ENCODE data around the gene TLE3. TPM values are rescaled to one million over a fixed set of nuclear protein-coding genes. Genes with fewer than 3 reads are reported as not detected.

The TLE3 gene
- total and polyA plus RNA-seq, 2 of the 13 experiments (the other 11 are each of a cell fraction or from before 2014, with no cell fraction given), result 11.9 to 13.8 TPM

DNA sequence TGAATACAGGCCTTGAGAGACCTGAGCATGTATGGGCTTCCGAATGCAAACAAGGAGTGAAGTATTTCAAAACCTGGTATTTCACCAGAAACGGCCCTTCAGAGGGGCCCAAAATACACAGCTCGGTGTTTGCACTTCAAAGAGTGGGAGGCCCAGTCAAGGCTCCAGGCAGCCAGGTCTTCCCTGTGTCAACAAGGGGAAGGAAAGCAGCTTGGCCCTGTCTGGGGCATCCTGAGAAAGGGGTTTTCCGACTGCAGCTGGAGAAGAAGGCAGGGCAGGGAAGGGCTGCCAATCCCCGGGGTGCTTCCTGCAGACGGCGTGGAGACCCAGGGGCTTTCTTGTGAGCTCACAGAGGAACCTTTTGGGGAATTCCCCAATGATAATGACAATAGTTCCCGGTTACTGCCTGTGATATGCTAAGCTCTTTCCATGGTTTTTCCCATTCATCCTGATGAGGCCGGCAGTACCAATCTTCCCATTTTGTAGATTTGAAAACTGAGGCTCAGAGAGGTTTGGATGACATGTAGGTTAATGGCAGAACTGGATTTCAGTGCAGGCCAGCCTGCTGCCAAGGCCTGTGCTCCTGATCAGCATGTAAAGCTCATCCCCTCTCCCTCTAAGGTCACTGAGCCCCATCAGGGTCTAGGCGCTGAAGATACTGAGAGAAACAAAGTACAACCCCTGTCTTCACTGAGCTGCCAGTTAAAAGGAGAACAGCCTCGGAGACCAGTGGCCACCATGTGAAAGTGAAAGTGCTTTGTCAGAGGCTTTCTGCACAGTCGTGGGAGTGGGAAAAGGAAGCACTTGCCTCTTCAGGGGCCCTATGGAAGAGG, 43.0 kb upstream of the TLE3 start (continued):
- TF ChIP-seq, protein P1, sequence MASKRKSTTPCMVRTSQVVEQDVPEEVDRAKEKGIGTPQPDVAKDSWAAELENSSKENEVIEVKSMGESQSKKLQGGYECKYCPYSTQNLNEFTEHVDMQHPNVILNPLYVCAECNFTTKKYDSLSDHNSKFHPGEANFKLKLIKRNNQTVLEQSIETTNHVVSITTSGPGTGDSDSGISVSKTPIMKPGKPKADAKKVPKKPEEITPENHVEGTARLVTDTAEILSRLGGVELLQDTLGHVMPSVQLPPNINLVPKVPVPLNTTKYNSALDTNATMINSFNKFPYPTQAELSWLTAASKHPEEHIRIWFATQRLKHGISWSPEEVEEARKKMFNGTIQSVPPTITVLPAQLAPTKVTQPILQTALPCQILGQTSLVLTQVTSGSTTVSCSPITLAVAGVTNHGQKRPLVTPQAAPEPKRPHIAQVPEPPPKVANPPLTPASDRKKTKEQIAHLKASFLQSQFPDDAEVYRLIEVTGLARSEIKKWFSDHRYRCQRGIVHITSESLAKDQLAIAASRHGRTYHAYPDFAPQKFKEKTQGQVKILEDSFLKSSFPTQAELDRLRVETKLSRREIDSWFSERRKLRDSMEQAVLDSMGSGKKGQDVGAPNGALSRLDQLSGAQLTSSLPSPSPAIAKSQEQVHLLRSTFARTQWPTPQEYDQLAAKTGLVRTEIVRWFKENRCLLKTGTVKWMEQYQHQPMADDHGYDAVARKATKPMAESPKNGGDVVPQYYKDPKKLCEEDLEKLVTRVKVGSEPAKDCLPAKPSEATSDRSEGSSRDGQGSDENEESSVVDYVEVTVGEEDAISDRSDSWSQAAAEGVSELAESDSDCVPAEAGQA (IDR thresholded peaks at IDR 0.05; ENCODE audit: low read depth), result no peak
- TF ChIP-seq, protein P1 (CRISPR knock-in tag; IDR thresholded peaks at IDR 0.05; ENCODE audit: borderline replicate concordance), result no peak
- TF ChIP-seq, protein P2, sequence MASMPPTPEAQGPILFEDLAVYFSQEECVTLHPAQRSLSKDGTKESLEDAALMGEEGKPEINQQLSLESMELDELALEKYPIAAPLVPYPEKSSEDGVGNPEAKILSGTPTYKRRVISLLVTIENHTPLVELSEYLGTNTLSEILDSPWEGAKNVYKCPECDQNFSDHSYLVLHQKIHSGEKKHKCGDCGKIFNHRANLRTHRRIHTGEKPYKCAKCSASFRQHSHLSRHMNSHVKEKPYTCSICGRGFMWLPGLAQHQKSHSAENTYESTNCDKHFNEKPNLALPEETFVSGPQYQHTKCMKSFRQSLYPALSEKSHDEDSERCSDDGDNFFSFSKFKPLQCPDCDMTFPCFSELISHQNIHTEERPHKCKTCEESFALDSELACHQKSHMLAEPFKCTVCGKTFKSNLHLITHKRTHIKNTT (CRISPR knock-in tag; IDR thresholded peaks at IDR 0.05), result no peak
- TF ChIP-seq, protein P3, sequence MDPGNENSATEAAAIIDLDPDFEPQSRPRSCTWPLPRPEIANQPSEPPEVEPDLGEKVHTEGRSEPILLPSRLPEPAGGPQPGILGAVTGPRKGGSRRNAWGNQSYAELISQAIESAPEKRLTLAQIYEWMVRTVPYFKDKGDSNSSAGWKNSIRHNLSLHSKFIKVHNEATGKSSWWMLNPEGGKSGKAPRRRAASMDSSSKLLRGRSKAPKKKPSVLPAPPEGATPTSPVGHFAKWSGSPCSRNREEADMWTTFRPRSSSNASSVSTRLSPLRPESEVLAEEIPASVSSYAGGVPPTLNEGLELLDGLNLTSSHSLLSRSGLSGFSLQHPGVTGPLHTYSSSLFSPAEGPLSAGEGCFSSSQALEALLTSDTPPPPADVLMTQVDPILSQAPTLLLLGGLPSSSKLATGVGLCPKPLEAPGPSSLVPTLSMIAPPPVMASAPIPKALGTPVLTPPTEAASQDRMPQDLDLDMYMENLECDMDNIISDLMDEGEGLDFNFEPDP (CRISPR knock-in tag; conservative IDR thresholded peaks at IDR 0.05), result 0 out of 2 replicates have a peak, but pooled peaks have one; percentile 70
- TF ChIP-seq ZNF225 (CRISPR knock-in tag; IDR thresholded peaks at IDR 0.05) (no peak), ZNF746 (CRISPR knock-in tag; IDR thresholded peaks at IDR 0.05) (peak; percentile 76), ZNF773 (CRISPR knock-in tag; IDR thresholded peaks at IDR 0.05; ENCODE audit: borderline replicate concordance) (no peak; the same call in 1 of the 2 replicates), ZNF777 (CRISPR knock-in tag; IDR thresholded peaks at IDR 0.05) (no peak), ISX (CRISPR knock-in tag; conservative IDR thresholded peaks at IDR 0.05) (no peak), U2AF1 (optimal IDR thresholded peaks at IDR 0.05; ENCODE audit: low read depth, low read length) (peak; percentile 92), ZNF30 (CRISPR knock-in tag; IDR thresholded peaks at IDR 0.05) (no peak), ARNT2 (CRISPR knock-in tag; IDR thresholded peaks at IDR 0.05; ENCODE audit: low read depth) (peak; percentile 83), ZNF569 (CRISPR knock-in tag; IDR thresholded peaks at IDR 0.05; ENCODE audit: borderline replicate concordance) (no peak), ZBTB38 (CRISPR knock-in tag; IDR thresholded peaks at IDR 0.05) (0 out of 2 replicates have a peak, but pooled peaks have one; percentile 20), RBM22 (optimal IDR thresholded peaks at IDR 0.05; ENCODE audit: low read length) (no peak), GATA4 (IDR thresholded peaks at IDR 0.05; ENCODE audit: borderline replicate concordance, low read depth) (peak; percentile 92)
